SU-DHL-6 (cell line): ENCODE results near the gene ZNF587.

ENCODE experiments used
- H2AFZ ChIP-seq: fragments of 200-600 bp; sonication (generic); 2 replicates; pipeline ENCODE4 v1.6.1; 2014; ENCODE audit warnings: low read depth, mild to moderate bottlenecking, moderate library complexity, mixed read lengths, antibody characterized with exemption, low read length; ENCODE audit not compliant: severe bottlenecking
- H3F3A ChIP-seq: fragments of 200-600 bp; shearing (Covaris generic); 2 replicates; pipeline ENCODE4 v1.6.0; 2016; ENCODE audit warnings: antibody characterized with exemption, mild to moderate bottlenecking; ENCODE audit not compliant: insufficient read depth
- H3K27ac ChIP-seq: fragments of 200-600 bp; sonication (generic); 2 replicates; pipeline ENCODE4 v1.5.1; 2016; ENCODE audit warnings: low read depth, mild to moderate bottlenecking, low read length, moderate library complexity, mixed read lengths
- H3K27me3 ChIP-seq: fragments of 200-600 bp; sonication (generic), shearing (Covaris generic); 2 replicates; pipeline ENCODE4 v1.6.0; 2014; ENCODE audit warnings: mild to moderate bottlenecking, low read length
- H3K36me3 ChIP-seq: fragments of 200-600 bp; sonication (generic); 2 replicates; pipeline ENCODE4 v1.6.1; 2014; ENCODE audit warnings: mild to moderate bottlenecking, low read length, mixed read lengths
- H3K4me2 ChIP-seq: fragments of 300-600, 200-600 bp; shearing (Covaris generic), sonication (generic); 2 replicates; pipeline ENCODE4 v1.6.0; 2014; ENCODE audit warnings: low read length, low read depth, mild to moderate bottlenecking; ENCODE audit not compliant: poor library complexity, severe bottlenecking
- H3K4me3 ChIP-seq: fragments of 200-600 bp; sonication (generic); 2 replicates; pipeline ENCODE4 v1.5.1; 2014; ENCODE audit warnings: antibody characterized with exemption, low read length, mild to moderate bottlenecking, mixed read lengths; ENCODE audit not compliant: insufficient read depth, poor library complexity, severe bottlenecking
- H3K79me2 ChIP-seq: fragments of 200-600 bp; sonication (generic); 2 replicates; pipeline ENCODE4 v1.6.1; 2014; ENCODE audit warnings: mild to moderate bottlenecking, low read length, moderate library complexity; ENCODE audit not compliant: insufficient read depth
- H3K9ac ChIP-seq: fragments of 200-600 bp; sonication (generic); 2 replicates; pipeline ENCODE4 v1.7.0; 2014; ENCODE audit warnings: mild to moderate bottlenecking, low read length
- H3K9me2 ChIP-seq: fragments of 200-600 bp; sonication (generic); replicated peaks from 2 replicates; pipeline ENCODE4 v1.6.1; 2014; ENCODE audit warnings: low read length; ENCODE audit not compliant: insufficient read depth
- H3K9me3 ChIP-seq: fragments of 200-600 bp; sonication (generic); 2 replicates; pipeline ENCODE4 v1.6.1; 2014; ENCODE audit warnings: low read length, mixed read lengths; ENCODE audit not compliant: insufficient read depth
- H4K20me1 ChIP-seq: fragments of 200-600 bp; sonication (generic); 2 replicates; pipeline ENCODE4 v1.6.1; 2014; ENCODE audit warnings: low read depth, mild to moderate bottlenecking, antibody characterized with exemption, low read length, moderate library complexity, mixed read lengths
- EZH2phosphoT487 ChIP-seq: fragments of 200-600 bp; sonication (generic), shearing (Covaris generic); conservative IDR thresholded peaks from 2 replicates; pipeline ENCODE4 v1.6.1; 2018; ENCODE audit warnings: mild to moderate bottlenecking, antibody characterized with exemption, low read length, moderate library complexity, mixed read lengths
- TF ChIP-seq, protein P1 (sequence below): fragments of 200-600 bp; sonication (generic); IDR thresholded peaks from one replicate; pipeline ENCODE4 v1.5.1; 2017; ENCODE audit warnings: antibody characterized with exemption, mild to moderate bottlenecking, low read length, moderate library complexity; ENCODE audit not compliant: insufficient read depth, poor library complexity, severe bottlenecking

ZNF587 gene

DNA sequence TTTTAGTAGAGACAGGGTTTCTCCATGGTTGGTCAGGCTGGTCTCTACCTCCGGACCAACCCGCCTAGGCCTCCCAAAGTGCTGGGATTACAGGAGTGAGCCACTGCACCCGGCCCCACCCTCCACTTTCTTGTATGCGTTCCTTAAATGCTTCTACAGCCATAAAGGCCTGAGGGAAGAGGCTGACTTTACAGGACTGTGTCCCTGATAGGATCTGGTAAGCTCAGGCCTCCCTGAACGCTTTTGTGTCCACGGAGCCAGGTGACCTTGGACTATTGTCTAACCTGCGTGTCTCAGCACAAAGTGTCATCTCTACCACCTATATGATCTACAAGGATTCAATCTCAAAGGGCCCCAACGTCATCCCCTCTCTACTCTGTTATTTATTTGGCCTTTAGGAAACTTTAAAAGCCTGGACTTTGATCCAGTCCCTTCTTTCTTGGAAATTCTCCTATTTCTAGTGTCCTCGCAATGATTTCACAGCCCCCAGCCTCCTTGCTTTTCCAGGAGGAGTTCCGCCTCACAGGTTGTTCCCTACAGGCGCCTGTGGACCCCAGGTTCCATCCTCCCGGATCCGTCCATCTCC is 35.6 kb upstream of the ZNF587 start:
- Histone ChIP-seq H3K27ac (0 out of 2 replicates have a peak overlapping the region, but pooled peaks have one; percentile 1), H4K20me1 (no peaks in the 10 kb centered on the region), H3K9me2 (no peaks in the 10 kb centered on the region), H3K4me3 (peak overlapping the region; percentile 84), H3K27me3 (no peaks in the 10 kb centered on the region), H3K79me2 (peaks cover 28% of the 10 kb centered on the region), H3K4me2 (peak overlapping the region; percentile 95), H2AFZ (peak overlapping the region; percentile 76), H3K9me3 (no peaks in the 10 kb centered on the region), H3K9ac (peak overlapping the region; percentile 92), H3K36me3 (no peaks in the 10 kb centered on the region), H3F3A (0 out of 2 replicates have a peak, but pooled peaks cover 4% of the 10 kb centered on the region)
- TF ChIP-seq EZH2phosphoT487, result no peak
- TF ChIP-seq, protein P1, sequence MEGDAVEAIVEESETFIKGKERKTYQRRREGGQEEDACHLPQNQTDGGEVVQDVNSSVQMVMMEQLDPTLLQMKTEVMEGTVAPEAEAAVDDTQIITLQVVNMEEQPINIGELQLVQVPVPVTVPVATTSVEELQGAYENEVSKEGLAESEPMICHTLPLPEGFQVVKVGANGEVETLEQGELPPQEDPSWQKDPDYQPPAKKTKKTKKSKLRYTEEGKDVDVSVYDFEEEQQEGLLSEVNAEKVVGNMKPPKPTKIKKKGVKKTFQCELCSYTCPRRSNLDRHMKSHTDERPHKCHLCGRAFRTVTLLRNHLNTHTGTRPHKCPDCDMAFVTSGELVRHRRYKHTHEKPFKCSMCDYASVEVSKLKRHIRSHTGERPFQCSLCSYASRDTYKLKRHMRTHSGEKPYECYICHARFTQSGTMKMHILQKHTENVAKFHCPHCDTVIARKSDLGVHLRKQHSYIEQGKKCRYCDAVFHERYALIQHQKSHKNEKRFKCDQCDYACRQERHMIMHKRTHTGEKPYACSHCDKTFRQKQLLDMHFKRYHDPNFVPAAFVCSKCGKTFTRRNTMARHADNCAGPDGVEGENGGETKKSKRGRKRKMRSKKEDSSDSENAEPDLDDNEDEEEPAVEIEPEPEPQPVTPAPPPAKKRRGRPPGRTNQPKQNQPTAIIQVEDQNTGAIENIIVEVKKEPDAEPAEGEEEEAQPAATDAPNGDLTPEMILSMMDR, result no peak

DNA sequence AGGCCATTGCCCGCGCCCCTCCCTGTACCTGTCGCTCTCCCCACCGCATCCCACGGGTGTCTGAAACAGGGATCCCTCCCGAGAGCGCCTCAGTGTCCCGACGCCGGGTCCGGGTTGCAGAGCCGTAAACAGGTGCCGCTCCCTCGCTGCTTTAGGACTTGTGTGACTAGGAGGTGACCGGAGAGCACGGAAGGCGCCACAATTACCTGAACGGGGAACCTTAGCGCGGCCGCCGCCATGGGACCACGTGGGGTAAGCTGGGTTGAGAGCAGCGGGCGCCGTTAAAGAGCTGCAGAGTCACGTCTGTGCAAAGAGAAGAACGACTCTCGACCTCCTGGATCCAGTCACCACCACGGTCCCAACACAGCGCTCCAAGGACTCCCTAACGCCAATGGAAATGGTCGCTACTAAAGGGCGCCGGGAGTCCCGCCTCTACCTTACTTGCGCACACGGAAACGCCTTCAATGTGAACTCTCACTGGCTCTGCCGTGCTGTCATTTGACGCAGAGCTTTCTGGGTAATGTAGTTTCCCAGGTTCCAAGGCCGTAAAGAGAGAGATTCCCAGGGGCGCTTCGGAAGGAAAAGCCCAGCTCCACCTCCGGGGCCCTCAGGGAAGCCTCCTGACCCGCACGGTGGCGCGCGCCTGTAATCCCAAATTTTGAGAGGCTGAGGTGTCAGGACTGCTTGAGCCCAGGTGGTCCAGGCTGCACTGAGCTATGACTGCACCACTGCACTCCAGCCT is 35.0 kb upstream of the ZNF587 start, which contains the start of gene ZNF552:
ZNF552 (minus strand) TSS at position 409 of the 742 bp plus-strand sequence; CDS start at position 239, 170 bp downstream.
- H4K20me1 ChIP-seq, result no peaks in the 10 kb centered on the region
- 0 out of 2 replicates have a peak, but pooled peaks cover 4% of the 10 kb centered on the region for H3F3A ChIP-seq
- peak within 1 kb of the TSS; percentile 84 for H3K4me3 ChIP-seq
- no peaks in the 10 kb centered on the region for H3K9me2 ChIP-seq
- H3K4me2 ChIP-seq, result peak within 1 kb of the TSS; percentile 95
- peak within 1 kb of the TSS; percentile 76 for H2AFZ ChIP-seq
- TF ChIP-seq, protein P1, result no peak
- no peak for TF ChIP-seq EZH2phosphoT487
- 0 out of 2 replicates have a peak within 1 kb of the TSS, but pooled peaks have one; percentile 1 for H3K27ac ChIP-seq
- peak within 1 kb of the TSS; percentile 92 for H3K9ac ChIP-seq
- H3K9me3 ChIP-seq, result no peaks in the 10 kb centered on the region
- no peaks in the 10 kb centered on the region for H3K36me3 ChIP-seq
- H3K27me3 ChIP-seq, result no peaks in the 10 kb centered on the region
- peaks cover 33% of the 10 kb centered on the region for H3K79me2 ChIP-seq

DNA sequence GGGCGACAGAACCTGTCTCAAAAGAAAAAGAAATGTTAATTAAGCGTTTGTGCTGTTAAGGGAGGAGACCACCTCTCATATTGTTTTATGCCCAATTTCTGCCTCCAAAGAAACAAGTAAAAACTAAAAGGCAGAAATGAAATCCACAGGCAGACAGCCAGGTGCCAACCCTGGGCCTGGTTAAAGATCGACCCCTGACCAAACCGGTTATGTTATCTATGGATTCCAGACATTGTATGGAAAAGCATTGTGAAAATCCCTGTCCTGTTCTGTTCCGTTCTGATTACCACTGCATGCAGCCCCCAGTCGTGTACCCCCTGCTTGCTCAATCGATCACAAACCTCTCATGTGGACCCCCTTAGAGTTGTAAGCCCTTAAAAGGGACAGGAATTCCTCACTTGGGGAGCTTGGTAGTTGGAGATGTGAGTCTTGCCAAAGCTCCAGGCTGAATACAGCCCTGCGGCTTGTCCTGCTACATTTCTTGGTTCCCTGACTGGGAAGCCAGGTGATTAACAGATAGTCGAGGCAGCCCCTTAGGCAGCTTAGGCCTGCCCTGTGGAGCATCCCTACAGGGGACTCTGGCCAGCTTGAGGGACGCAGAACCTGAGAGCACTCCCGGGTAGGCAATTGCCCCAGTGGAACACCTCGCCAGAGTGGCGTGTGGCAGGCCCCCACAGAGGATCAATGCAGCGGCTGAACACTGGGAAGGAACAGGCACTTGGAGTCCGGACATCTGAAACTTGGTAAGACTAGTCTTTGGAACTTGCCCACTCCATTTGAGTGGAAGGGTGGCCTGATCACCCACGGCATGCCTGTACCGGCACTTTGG is 34.2 kb upstream of the ZNF587 start:
- Histone ChIP-seq H3F3A (0 out of 2 replicates have a peak, but pooled peaks cover 4% of the 10 kb centered on the region), H3K36me3 (no peaks in the 10 kb centered on the region), H3K9me2 (no peaks in the 10 kb centered on the region), H3K4me2 (peak overlapping the region; percentile 95), H3K79me2 (peaks cover 35% of the 10 kb centered on the region), H4K20me1 (no peaks in the 10 kb centered on the region), H2AFZ (peak overlapping the region; percentile 52), H3K4me3 (peak overlapping the region; percentile 84), H3K27ac (no peak overlapping the region), H3K27me3 (no peaks in the 10 kb centered on the region), H3K9ac (peak overlapping the region; percentile 92), H3K9me3 (no peaks in the 10 kb centered on the region)
- TF ChIP-seq, protein P1, result no peak
- TF ChIP-seq EZH2phosphoT487, result no peak
